Vagina (tissue), 2 donors: ENCODE data around the gene CREG2.

Source experiments
- CTCF ChIP-seq, 3 experiments: fragments of 450-650 bp in 2 of 3; fragments of 200-600 bp in 1 of 3; sonication (generic) in 1 of 3; IDR thresholded peaks; one replicate each; pipeline ENCODE4 v1.5.1; 2017 to 2019; ENCODE audit warnings: antibody characterized with exemption in 3 of 3, mild to moderate bottlenecking in 2 of 3, moderate library complexity in 2 of 3
- POLR2A ChIP-seq, 2 donors: fragments of 450-650 bp; IDR thresholded peaks; one replicate each; pipeline ENCODE4 v1.6.1; 2017; ENCODE audit warnings: antibody characterized with exemption in 2 of 2, mild to moderate bottlenecking in 2 of 2, moderate library complexity in 2 of 2
- POLR2AphosphoS5 ChIP-seq, 2 donors: sonication (generic); formaldehyde crosslinking; IDR thresholded peaks; one replicate each; pipeline ENCODE4 v1.9.0; 2017; ENCODE audit warnings: antibody characterized with exemption in 2 of 2, mild to moderate bottlenecking in 2 of 2, low read depth in 1 of 2; ENCODE audit not compliant: insufficient read depth in 1 of 2

DNA sequence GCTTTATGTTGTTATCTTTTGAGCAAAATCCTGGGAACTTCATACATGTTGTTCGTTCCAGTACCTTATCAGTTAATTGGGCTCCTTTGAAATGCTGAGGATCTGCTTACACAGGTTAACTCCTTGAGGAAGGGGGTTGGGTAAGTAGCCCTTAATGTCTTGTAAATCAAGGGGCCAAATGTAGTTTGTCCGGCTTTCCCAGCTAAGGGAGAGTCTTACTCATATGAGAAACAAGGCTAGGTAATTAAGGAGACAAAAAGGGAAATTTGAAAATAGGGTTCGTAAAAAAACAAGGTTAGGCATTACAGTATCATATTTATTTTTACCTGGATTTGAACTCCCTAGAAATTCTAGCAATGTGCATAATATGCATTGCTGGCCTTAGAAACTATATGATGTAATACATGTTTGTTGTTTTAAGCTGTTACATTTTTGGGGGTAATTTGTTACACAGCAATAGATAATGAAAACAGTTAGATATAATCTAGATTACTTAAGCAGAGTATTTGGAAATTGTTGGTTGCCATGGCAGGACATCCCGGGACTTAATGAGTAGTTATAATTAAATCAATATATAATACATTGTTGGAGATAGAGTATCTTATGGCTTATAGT, 47.9 kb downstream of the CREG2 start:
- TF ChIP-seq CTCF (IDR thresholded peaks at IDR 0.05) = no peak
- no peak for TF ChIP-seq POLR2AphosphoS5 (IDR thresholded peaks at IDR 0.05; ENCODE audit: insufficient read depth in 1 of 2, low read depth in 1 of 2)
- no peak for TF ChIP-seq POLR2A (IDR thresholded peaks at IDR 0.05)
